ENCODE data around the gene SEL1L3.
A peak's percentile ranks its signal among the peaks of the same experiment; 100 is the strongest.

The SEL1L3 gene

GRCh38 chr4:25727711-25728493 lies 134.9 kb downstream of the SEL1L3 start:
- DNase-seq: no peak

- no peak for DNase-seq
Measured at GRCh38 chr4:25725870-25726269, 136.9 kb downstream of the SEL1L3 start.

- DNase-seq: no peak
Measured at GRCh38 chr4:25723409-25723808, 139.4 kb downstream of the SEL1L3 start.

- DNase-seq: peak; percentile 54
Measured at GRCh38 chr4:25722964-25723363, 139.8 kb downstream of the SEL1L3 start.

GRCh38 chr4:25713812-25714211 lies 149.0 kb downstream of the SEL1L3 start:
- DNase-seq: no peak

- no peak for DNase-seq
Measured at GRCh38 chr4:25712611-25713010, 150.2 kb downstream of the SEL1L3 start.

- no peak for DNase-seq
Measured at GRCh38 chr4:25710637-25711036, 152.2 kb downstream of the SEL1L3 start.

- DNase-seq: no peak
Measured at GRCh38 chr4:25704516-25704915, 158.3 kb downstream of the SEL1L3 start.

GRCh38 chr4:25703731-25704388 lies 158.9 kb downstream of the SEL1L3 start:
- no peak for DNase-seq

- DNase-seq: no peak
Measured at GRCh38 chr4:25702848-25703247, 159.9 kb downstream of the SEL1L3 start.

GRCh38 chr4:25700661-25701060 lies 162.1 kb downstream of the SEL1L3 start:
- no peak for DNase-seq

GRCh38 chr4:25697516-25697915 lies 165.3 kb downstream of the SEL1L3 start:
- no peak for DNase-seq
